ENCODE results near the gene ALK.

The ALK gene

DNA sequence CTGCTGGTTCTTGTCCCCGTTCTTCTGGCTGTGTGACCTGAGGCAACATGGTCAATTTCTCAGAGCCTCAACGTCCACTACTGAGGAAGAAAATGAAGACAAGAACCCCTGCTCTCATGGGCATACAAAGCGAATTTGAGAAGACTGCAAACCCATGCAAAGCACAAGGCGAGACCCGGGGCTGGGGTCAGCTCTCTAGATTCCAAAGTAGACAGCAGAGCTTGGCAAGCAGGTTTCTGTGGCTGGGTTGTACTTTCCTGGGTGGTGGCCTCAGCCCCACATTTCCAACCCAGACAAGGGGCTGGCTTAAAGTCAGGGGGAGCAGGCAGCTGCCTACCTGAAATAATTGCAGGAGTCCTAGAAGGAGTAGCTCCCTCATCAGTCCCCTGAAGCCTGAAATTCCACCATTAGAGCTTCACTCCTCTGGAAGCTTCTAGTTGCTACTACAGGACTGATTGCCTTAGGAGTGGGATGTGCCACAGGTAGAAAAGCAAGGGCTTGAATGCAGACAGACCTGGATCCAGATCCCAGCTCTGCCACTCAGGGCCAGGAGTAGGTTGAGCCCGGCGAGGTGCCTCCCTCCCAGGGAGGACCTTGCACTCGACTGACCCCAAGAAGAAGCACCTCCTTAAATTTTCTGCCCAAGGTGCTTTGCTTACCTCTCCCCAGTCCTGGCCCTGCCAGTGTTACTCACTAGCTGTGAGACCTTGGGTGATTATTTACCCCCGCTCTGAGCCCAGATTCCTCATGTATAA is 678.6 kb downstream of the ALK start:
- intact Hi-C loops (cut with DNase I; ENCODE audit: low total_unique reads): no loop called here
- Histone ChIP-seq H3K4me3 (no peak overlapping the region), H3K36me3 (no peaks in the 10 kb centered on the region), H3K4me1 (no peaks in the 10 kb centered on the region), H3K27ac (no peak overlapping the region), H3K27me3 (peaks cover 0 to 40% of the 10 kb centered on the region in 2 donors), H3K9me3 (no peaks in the 10 kb centered on the region)
- DNase-seq: no peak
- TF ChIP-seq, protein P1, sequence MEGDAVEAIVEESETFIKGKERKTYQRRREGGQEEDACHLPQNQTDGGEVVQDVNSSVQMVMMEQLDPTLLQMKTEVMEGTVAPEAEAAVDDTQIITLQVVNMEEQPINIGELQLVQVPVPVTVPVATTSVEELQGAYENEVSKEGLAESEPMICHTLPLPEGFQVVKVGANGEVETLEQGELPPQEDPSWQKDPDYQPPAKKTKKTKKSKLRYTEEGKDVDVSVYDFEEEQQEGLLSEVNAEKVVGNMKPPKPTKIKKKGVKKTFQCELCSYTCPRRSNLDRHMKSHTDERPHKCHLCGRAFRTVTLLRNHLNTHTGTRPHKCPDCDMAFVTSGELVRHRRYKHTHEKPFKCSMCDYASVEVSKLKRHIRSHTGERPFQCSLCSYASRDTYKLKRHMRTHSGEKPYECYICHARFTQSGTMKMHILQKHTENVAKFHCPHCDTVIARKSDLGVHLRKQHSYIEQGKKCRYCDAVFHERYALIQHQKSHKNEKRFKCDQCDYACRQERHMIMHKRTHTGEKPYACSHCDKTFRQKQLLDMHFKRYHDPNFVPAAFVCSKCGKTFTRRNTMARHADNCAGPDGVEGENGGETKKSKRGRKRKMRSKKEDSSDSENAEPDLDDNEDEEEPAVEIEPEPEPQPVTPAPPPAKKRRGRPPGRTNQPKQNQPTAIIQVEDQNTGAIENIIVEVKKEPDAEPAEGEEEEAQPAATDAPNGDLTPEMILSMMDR (IDR thresholded peaks at IDR 0.05): no peak

DNA sequence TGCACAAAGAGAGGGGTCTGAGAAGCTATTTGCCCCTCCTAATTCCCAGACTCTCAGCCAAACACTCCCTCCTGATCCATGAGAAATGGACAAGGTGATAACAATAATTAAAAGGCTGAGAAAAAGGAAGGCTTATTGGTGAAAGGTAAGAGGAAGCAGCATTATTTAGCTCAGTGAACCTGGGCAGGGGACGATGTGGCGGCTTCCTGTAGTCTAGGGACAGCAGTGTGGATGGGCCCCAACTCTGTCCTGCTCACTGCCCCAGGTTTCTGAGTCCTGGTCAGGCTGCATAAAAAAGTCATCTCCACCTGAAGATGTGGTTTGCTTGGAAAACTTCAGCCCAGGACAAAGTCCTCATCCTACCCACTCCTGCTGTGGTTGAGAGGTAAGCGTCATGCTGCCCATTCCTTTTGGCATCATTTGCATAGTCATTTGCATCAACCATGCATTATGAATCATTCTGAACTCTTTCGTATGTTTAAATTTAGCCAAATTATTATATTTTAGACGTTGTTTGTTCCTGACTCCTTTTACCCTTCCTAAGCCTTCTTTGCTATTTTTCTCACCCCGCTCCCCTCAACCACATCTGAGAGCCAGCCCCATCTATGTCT is 679.3 kb downstream of the ALK start:
- Histone ChIP-seq H3K36me3 (no peaks in the 10 kb centered on the region), H3K27ac (no peak overlapping the region), H3K27me3 (peaks cover 0 to 47% of the 10 kb centered on the region in 2 donors), H3K4me1 (no peaks in the 10 kb centered on the region), H3K4me3 (no peak overlapping the region), H3K9me3 (no peaks in the 10 kb centered on the region)
- intact Hi-C loops (cut with DNase I; ENCODE audit: low total_unique reads): no loop called here
- TF ChIP-seq, protein P1 (IDR thresholded peaks at IDR 0.05): no peak
- no peak for DNase-seq

DNA sequence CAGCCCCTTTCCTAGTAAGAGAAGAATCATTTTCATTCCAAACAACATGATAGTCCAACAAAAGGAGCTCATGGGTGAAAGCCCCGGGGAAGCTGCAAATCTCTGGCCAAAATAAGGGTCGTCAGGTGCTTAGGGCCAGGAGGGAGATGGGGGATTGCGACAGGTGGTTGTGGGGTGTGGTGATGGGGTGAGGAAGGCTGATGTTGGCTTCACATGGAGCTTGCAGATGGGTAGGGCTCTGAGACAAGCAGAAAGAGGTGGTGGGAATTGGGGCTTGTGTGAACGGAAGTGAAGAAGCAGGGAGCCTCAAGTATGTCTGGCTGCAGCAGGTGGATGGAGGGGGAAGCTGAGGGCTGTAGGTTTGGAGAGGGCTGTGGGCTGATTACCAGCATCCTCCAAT is 680.0 kb downstream of the ALK start:
- Histone ChIP-seq H3K4me3 (no peak overlapping the region), H3K27ac (no peak overlapping the region), H3K4me1 (no peaks in the 10 kb centered on the region), H3K36me3 (no peaks in the 10 kb centered on the region), H3K9me3 (no peaks in the 10 kb centered on the region), H3K27me3 (peaks cover 0 to 48% of the 10 kb centered on the region in 2 donors)
- TF ChIP-seq, protein P1 (IDR thresholded peaks at IDR 0.05): no peak
- intact Hi-C loops (cut with DNase I; ENCODE audit: low total_unique reads): no loop called here
- DNase-seq: no peak

DNA sequence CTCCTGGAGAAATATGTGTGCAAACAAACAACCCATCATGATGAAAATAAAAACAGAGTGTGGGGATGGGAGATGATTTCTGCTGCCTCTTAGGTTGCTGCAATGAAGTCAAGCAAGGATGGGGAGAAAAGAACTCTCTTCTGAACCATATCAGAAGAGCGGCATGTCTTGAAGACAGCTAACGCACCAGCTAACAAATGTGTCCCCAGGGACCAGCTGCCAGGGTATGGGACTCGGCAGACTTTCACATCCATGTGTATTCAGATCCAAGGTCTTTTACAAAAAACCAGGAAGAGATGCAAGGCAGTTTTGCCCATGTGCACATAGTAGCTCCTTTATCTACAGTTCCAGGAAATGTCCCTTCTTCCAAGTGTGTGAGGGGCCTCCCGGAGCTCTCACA is 680.8 kb downstream of the ALK start:
- H3K4me3 ChIP-seq: no peak overlapping the region
- peak in 1 of 2 donors; percentile 29 for DNase-seq
- no peaks in the 10 kb centered on the region for H3K9me3 ChIP-seq
- intact Hi-C loops (cut with DNase I; ENCODE audit: low total_unique reads): no loop called here
- TF ChIP-seq, protein P1 (IDR thresholded peaks at IDR 0.05): no peak
- no peaks in the 10 kb centered on the region for H3K4me1 ChIP-seq
- peaks cover 0 to 48% of the 10 kb centered on the region in 2 donors for H3K27me3 ChIP-seq
- no peaks in the 10 kb centered on the region for H3K36me3 ChIP-seq
- no peak overlapping the region for H3K27ac ChIP-seq

DNA sequence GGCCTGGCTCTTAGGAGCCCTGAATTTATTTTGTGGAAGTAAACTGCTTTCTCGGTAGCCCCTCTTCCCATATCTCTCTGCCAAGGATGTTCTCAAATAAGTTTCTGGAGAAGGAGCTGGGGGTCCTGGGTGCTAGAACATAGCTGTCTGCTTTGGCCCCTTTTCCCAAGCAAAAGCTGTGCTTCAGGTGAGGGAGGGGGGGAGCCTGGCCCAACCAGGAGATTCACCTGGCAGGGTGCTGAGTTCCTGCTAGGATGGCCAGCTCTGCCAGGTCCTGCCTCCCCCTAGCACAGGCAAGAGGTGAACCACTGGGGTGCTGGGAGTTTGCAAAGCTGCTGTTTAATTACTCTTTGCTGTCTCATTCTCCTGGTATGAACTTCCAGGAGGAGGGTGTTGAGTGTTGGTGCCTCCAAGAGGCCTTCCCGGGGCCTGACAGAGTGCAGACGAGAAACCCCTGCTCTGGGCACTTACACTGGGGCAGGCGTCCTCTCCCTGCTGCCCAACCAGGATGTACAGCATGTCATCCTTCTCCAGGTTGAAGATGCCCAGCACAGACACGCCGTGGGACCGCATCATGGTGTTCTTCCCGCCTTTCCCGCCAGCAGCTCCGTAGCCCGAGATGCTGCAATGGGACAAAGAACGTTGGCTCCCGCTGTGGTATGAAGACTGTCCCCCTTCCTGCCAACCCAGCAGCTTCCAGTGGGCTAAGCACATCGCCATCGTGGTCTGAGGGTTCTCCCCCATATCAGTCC is 682.0 kb downstream of the ALK start:
- Histone ChIP-seq H3K4me1 (no peaks in the 10 kb centered on the region), H3K27me3 (peaks cover 0 to 48% of the 10 kb centered on the region in 2 donors), H3K4me3 (no peak overlapping the region), H3K27ac (no peak overlapping the region), H3K9me3 (no peaks in the 10 kb centered on the region), H3K36me3 (no peaks in the 10 kb centered on the region)
- DNase-seq: peak; percentile 6 to 43
- intact Hi-C loops (cut with DNase I; ENCODE audit: low total_unique reads): no loop called here
- TF ChIP-seq, protein P1 (IDR thresholded peaks at IDR 0.05): no peak

All from tibial artery (tissue), 4 donors.